Fibroblast of pulmonary artery (primary cell): Measurements from ENCODE around the gene CTRL.
A peak's percentile ranks its signal among the peaks of the same experiment; 100 is the strongest.

ENCODE experiments used
- DNase-seq: peaks from one replicate; pipeline ENCODE4 v3.0.0-alpha.2; 2010; ENCODE audit warnings: low read depth
- H3K4me3 ChIP-seq: replicated peaks from 2 replicates; pipeline ENCODE4 v1.5.1; 2011; ENCODE audit warnings: low read depth, mild to moderate bottlenecking, control low read depth, low read length, moderate library complexity
- TF ChIP-seq, protein P1 (sequence below): IDR thresholded peaks from 2 replicates; pipeline ENCODE4 v1.5.1; 2011; ENCODE audit warnings: mild to moderate bottlenecking, control low read depth, low read length, inconsistent platforms; ENCODE audit errors: missing control alignments

The CTRL gene

DNA sequence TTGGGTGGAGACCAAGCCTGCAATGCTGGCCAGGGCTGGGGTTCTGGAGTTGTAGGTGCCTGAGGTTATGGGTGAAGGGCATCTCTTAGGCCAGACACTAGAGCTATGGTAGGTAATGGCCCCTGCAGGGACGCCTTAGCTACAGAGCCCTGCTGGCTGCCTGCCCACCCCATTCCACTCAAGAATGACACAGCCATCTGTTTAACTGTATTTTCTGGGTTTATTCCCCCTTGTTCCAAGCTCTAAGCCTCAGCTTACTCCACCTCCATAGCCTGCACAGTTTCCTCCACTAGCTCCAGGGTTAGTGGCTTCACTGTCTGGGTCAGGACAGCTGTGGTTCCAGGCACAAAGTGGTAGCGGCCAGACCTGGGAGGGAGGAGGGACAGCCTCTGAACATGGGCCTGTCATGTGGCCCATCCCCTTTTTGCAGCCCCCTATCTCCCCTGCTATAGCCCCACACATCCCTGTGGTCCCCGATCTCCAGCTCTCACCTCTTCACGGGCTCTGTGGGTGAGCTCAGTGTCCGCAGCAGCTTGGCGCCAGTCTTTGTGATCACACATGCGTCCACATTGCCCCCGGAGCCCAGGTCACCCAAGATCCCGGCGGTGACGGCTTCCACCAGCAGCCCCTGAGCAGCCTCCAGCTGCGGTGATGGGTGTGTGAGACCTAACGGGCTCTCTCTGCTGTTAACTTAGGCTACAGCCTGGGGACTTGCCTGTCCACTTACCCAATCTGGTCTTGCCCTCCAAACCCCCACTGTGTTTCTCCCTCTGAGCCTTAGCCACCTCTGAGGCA, 2.8 kb upstream of the CTRL start:
- peak overlapping the region; percentile 95 for H3K4me3 ChIP-seq
- DNase-seq = no peak
- TF ChIP-seq, protein P1, sequence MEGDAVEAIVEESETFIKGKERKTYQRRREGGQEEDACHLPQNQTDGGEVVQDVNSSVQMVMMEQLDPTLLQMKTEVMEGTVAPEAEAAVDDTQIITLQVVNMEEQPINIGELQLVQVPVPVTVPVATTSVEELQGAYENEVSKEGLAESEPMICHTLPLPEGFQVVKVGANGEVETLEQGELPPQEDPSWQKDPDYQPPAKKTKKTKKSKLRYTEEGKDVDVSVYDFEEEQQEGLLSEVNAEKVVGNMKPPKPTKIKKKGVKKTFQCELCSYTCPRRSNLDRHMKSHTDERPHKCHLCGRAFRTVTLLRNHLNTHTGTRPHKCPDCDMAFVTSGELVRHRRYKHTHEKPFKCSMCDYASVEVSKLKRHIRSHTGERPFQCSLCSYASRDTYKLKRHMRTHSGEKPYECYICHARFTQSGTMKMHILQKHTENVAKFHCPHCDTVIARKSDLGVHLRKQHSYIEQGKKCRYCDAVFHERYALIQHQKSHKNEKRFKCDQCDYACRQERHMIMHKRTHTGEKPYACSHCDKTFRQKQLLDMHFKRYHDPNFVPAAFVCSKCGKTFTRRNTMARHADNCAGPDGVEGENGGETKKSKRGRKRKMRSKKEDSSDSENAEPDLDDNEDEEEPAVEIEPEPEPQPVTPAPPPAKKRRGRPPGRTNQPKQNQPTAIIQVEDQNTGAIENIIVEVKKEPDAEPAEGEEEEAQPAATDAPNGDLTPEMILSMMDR = no peak

DNA sequence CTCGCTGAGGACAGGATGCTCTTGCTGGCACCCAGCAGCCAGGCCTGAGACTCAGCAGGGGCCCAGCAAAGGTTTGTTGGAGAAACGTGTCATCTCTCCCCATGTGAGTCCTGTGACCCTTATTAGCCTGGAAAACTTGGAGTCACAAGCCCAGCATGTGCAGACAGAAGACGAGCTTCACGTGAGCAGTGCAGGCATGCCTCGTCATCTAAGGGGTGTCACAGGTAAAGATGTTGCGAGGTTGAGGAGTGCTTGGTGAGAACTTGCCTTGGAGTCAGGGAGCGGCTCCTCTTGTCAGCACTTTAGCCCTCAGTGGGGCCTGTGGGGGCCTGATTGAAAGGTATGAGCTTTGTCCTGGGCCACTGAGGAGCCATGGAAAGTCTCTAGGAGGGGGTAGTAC, 2.1 kb upstream of the CTRL start:
- no peak overlapping the region for H3K4me3 ChIP-seq

GRCh38 chr16:67932462-67932840, 789 bp upstream of the CTRL start:
- DNase-seq = no peak
- H3K4me3 ChIP-seq = no peak overlapping the region
- TF ChIP-seq, protein P1 = no peak

More for the DNA sequence above, 2.1 kb upstream of the CTRL start:
- TF ChIP-seq, protein P1 = no peak
- DNase-seq = no peak

DNA sequence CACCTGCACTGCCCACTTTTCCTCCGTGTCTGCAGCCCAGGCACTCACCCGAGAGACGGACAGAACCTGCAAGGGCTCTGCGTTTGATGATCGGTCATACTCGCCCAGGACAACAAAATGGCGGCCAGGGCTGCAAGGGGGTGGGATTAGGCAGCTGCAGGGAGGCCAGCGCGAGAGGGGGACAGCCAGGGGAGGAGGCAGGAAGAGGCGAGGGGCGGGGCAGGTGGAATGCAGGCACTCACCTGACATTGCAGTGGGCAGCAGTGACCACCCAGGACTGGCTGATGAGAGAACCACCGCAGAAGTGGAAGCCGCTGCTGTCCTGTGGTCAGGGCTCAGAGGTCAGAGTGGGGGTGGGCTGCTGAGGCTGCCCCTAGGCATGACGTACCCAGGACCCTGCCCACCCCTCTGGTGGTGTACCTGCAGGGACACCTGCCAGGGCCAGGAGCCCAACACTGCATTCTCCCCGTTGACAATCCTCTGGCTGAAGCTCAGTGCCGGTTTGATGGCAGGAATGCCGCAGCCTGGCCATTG, 917 bp downstream of the CTRL start:
- TF ChIP-seq, protein P1 = no peak
- H3K4me3 ChIP-seq = no peak overlapping the region
- DNase-seq = no peak

- TF ChIP-seq, protein P1 = no peak
- DNase-seq = no peak
- no peak overlapping the region for H3K4me3 ChIP-seq
Observed at GRCh38 chr16:67930191-67930590, 1.5 kb downstream of the CTRL start.

DNA sequence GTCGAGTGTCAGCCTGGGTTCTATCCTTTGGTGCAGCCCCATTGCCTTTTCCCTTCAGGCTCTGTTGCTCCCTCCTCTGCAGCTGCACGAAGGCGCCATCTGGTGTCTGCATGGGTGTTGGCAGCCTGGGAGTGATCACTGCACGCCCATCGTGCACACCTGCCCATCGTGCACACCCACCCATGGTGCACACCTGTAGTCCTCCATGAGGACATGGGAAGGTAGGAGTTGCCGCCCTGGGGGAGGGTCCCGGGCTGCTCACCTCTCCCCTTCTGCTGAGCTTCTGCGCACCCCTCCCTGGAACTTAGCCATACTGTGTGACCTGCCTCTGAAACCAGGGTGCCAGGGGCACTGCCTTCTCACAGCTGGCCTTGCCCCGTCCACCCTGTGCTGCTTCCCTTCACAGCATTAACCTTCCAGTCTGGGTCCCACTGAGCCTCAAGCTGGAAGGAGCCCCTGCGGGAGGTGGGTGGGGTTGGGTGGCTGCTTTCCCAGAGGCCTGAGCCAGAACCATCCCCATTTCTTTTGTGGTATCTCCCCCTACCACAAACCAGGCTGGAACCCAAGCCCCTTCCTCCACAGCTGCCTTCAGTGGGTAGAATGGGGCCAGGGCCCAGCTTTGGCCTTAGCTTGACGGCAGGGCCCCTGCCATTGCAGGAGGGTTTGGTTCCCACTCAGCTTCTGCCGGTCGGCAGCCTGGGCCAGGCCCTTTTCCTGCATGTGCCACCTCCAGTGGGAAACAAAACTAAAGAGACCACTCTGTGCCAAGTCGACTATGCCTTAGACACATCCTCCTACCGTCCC, 2.9 kb downstream of the CTRL start:
- TF ChIP-seq, protein P1 = peak; percentile 93
- DNase-seq = peak; percentile 66

More for the DNA sequence above, 2.9 kb downstream of the CTRL start:
- no peak overlapping the region for H3K4me3 ChIP-seq
